Mucosa of gallbladder (tissue), 1 donor: ENCODE results near the gene AGFG2. TPM values are rescaled to one million over a fixed set of nuclear protein-coding genes. Genes with fewer than 3 reads are reported as not detected.

ENCODE experiments used
- DNase-seq: peaks from one replicate; pipeline ENCODE4 v3.0.0-alpha.2; 2020; ENCODE audit warnings: low spot score
- total RNA-seq: library from RNA; stranded (reverse); gene quantifications from one replicate; pipeline ENCODE4 v1.2.1, GENCODE V29; 2021
- donor health status: DM: no; HTN: no; CAD: no.

The AGFG2 gene
- total RNA-seq, 1 donor from 2014 or later, result 102 TPM

DNA sequence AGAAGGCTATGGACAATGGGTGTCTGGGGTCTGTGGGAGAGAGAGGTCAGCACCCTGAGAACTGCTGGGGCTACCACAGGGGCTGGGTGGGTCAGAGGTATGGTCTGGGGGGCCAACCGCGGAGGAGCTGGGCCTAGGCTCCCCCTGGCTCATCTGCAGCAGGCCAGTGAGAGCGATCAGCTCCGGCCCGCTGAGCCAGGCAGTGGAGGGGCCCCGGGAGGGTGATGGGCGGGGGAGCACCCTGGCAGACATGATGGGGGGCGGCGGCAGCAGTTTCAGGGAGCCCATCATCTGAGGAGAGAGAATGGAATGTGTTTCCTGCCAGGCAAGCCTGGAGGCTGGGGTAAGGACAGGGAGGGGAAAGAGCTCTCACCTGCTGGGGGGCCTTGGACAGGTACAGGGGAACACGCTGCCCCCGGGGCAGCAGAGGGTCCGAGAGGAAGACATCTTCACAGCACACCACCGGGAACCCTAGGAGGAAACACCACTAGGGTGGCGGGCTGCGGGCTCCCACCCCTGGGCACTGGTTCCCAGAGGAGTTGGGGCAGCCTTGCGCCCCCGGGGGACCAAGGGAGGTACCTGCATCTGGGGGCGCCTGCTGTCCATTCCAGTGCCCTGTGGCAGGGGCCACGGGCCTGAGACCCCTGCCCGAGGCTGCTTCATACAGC lies 33.4 kb downstream of the AGFG2 start:
- no peak for DNase-seq

- no peak for DNase-seq
These were observed 34.1 kb downstream of the AGFG2 start for GRCh38 chr7:100572949-100573675.

DNA sequence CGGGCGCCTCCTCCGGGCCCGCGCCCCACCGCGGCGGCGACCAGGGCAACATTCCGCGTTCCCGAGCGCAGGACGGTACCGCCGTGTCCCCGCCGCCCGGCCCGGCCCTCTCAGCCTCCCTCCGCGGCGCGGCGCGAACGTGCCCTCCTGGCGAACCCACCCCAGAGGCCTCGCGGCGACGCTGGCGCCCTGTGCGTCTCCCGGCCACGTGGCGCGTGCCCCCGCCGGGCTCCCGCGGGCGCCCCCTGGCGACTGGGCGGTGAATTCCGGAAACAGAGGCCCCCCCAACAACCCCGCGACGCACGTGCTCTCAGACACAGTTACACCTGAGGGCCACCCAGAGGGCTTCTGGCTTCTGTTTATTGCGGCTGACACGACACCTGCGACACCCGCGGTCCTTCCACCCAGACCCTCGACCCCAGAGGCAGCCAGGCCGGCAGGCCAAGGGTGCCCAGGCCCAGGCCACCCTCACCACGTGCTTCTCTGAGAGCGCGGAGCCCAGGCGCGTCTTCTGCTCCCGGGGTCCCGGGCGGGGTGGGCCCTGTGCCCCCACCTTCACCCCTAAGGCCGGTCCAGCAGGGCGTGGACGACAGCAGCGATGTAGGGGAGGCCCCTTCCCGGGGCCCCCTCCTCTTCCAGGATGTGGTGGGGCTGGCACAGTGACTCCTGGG lies 34.8 kb downstream of the AGFG2 start, which contains the start of gene SAP25:
TSS of gene SAP25 (minus strand) at position 210 of the 671 bp plus-strand sequence. CDS start at position 52, 158 bp downstream.
- no peak for DNase-seq

- DNase-seq, result no peak
These were observed 35.6 kb downstream of the AGFG2 start for GRCh38 chr7:100574362-100575205.

DNA sequence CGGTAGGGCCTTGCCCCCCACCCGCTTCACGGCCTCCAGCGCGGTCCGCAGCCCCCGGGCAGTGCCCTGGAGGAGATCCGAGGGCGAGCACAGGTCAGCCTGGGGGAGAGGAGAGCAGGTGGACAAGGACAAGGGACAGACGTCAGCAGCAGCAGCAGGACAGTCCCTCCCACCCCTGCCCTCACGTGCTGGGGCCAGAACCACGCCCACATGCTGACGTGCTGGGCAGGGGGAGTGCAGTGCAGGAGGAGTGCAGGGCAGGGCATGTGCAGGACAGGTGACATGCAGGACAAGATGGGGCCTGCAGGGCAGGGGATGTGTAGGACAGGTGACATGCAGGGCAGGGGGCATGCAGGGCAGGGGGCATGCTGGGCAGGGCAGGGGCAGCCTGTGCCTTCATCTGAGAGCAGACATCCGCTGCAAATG lies 36.2 kb downstream of the AGFG2 start:
- no peak for DNase-seq

DNA sequence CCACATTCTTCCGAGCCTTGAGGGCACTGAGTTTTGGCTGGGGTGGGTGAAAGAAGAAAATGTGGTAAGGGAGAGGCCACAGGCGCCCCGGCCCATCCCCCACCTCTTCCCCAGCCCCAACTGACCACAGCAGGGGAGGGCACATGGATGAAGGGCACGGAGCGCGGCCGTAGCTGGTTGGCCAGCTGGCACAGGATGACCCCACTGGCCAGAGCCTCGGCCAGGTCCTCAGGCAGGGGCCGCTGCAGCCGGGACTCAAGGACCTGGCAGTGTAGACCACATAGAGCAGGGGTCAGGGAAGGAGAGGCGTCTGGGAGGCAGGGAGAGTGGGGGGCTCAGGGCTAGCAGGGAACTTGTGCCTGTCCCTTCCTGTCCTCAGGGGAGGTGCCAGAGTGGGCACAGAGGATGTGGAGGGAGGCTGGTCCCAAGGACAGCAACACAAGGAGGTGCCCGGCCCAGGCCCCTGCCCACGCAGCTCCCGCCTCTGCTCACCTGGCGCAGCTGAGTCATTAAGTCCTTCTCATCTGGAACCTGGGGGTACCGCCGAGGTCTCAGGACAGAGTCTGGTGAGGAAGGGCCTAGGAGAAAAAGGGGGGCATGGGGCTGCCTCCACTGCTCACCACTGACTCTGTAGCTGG lies 36.9 kb downstream of the AGFG2 start:
- no peak for DNase-seq

DNA sequence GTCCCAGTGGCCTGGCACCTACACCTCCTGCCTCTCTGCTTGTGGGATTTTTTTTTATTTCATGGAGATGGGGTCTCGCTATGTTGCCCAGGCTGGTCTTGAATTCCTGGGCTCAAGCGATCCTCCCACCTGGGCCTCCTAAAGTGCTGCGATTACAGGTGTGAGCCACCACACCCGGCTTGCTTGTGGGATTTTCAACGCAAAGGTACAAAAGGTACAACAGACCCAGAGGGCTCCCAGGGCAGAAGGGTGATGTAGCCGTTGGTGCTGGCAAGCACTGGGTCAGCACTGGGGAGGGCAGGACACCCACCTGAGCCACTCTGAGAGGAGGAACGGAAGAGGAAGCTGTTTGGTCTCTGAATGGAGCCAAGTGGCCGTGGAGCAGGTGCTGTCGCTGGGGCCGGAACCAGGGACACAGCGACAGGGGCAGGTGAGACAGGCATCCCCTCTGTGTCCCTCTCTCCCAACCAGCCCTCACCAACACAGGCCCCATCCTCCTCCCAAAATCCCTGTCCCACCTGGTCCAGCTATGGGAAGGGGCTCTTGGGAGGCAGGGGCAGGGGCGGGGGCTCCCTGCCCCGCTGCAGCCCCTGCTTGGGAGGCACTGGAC lies 37.5 kb downstream of the AGFG2 start:
- DNase-seq, result no peak

DNA sequence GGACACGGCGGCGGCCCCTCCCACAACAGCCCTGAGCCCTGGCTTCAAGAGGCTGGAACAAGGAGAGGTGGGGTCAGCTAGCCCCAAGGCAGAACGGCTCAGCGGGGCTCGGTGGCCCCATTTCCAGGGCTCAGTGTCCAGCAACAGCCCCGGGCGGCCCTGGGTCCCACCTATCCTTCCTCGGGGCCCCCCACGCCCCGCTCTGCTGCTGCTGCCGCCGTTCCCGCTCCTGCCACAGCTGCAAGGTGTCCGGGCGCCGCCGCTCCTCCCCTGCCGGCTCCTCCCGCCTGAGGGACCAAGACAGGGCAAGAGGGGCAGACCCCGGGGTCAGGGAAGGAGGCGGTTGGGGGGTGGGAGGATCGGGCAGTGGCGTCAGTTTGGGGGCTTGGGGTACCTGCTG lies 38.1 kb downstream of the AGFG2 start:
- no peak for DNase-seq

DNA sequence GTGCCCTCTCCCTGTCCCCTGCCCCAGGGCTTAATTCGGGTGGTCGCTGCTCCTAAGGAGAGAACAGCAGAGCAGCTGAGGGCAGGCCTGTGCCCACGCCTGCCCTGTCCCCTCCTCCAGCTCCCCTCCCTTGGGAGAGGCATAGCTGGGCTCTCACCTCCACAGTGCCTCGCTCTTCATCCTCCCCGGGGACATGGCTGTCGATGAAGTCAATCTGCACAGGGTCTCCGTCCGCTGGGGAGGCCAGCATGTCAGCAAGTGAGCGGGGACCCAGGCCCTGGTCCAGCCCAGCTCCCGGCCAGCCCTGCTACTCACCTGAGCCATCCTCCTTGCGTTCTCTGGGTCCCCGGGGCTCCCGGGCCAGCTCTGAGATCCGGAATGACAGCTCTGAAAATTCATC lies 38.5 kb downstream of the AGFG2 start:
- no peak for DNase-seq

DNA sequence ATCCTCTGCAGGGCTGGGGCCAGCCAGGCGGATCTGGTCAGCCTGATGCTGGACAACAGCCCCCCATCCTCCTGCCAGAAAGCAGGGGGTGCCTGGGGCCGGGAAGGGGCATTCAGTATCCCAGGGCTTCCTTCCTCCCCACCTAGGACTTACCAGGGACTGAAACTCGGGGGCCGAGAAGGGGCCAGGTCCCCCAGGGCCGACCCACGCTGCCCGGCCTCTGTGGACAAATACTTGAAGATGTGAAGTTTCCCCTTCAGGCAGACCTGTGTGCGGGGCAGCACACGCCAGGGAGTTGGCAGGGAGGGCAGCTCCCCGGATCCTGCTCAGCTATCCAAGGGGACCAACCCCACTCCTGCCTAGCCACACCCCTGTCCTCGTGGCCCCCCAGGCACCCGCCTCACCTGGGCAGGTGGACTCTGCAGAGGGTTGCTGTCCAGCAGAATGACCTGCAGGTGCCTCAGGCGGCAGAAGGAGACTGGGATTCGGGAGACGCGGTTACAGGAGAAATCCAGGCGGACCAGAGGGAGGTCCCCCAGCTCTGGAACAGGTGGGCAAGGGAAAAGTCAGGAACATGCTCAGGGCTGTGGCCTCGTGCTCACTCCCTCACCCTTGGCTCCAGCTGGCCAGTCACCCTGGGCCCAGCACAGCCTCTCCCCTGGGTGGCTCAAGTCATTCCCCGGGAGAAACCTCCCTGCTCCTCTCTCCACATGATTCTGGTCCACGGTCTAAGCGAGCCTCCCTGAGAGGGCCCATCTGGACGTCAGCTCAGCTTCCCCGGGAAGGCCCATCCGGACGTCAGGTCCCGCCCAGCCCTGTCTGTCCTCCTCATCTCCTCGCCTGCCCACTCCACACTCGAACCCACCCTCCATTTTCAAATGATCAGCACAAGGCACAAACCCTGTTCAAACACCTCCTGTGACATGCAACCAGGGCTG lies 39.5 kb downstream of the AGFG2 start:
- DNase-seq, result no peak

- DNase-seq, result no peak
These were observed 41.7 kb downstream of the AGFG2 start for GRCh38 chr7:100580466-100581283.

GRCh38 chr7:100582041-100582579 lies 43.1 kb downstream of the AGFG2 start:
- DNase-seq, result peak; percentile 72

GRCh38 chr7:100582650-100583049 lies 43.6 kb downstream of the AGFG2 start:
- DNase-seq, result no peak

- DNase-seq, result no peak
These were observed 44.4 kb downstream of the AGFG2 start for GRCh38 chr7:100583132-100584053.

DNA sequence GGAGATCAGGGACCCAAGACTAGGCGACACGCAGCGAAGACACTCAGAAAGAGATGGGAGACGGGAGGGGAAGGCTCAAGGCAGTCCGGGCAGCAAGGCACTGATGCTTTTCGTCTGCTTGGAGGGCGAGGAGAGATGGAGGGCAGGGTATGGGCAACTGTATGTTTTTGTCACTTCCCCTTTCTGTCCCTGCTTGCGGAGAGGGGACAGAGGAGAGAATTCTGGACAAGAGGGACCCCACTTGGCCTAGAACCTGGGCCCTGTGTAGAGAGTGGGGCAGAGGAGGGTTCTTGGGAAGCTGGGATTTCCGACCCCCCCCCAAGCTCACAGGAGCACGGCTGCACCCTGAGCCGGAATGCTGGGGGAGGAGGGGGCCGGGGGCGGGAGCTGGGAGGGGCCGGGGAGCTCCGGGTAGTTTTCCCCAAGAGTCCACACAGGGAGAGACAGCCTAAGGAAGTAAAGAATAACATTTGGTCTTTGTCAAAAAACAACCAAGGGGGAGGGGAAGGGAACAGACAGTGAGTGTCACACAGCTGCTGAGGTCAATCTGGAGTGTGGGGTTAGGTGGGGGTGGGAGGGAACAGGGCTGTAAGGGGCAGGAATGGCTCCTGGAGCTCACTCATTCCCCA lies 45.2 kb downstream of the AGFG2 start:
- no peak for DNase-seq

DNA sequence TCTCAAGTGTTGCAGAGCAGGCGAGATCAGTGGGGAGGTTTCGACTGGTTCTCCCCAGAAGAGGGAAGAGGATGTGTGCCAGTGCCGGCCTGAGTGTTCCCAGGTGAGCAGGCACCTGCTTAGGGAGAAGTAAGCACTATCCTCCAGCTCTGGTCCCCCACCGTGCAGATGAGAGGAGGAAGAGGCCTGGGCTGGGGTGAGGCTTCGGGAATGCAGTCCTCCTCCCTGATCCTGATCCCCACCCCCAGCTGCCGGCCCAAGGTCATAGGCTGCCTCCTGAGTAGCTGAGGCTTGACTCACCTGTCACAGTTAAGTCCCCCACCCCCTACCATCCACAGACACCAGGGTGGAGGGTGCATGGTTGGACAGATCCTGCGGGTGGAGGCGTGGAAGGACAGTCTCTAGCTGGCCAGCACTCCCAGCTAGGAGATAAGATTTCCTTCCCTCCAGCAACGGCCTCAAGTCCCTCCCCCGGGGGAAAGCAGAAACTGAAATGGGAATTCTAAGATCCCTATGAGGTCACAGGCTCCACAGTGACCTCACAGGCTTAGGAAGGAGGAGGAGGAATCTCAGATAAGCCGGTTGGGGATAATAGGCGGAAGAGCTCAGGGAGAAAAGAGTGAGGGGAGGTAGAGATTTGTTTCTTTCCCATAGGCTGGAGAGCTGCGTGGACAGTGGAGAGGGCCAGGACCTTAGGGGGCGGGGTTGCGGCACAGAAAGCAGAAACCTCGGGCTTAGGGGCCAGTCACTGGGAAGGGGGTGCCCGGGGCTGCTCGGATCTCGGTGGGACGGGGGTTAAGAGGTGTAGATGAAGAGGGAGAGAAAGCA lies 45.9 kb downstream of the AGFG2 start:
- DNase-seq, result peak; percentile 69
